ENCODE data around the gene DHRS4. TPM values are rescaled to one million over a fixed set of nuclear protein-coding genes. Genes with fewer than 3 reads are reported as not detected.
"Not testable (repeated sequence)": the region's sequence is repeated elsewhere in the genome, so short reads cannot be mapped to it uniquely, and the experiment has no call there.

The DHRS4 gene
- total RNA-seq, 8 experiments from 2014 or later, result 3.3 to 91.0 (median 12.7) TPM

- in situ Hi-C loops (cut with MboI; ENCODE audit: low pct_unique_long_range_greater_than_20kb in 2 of 9, low sequenced_read_pairs in 9 of 9, unreplicated experiment in 9 of 9); H3K4me3 ChIP-seq; ATAC-seq (replicated peaks in 6 of 8); H3K4me1 ChIP-seq (replicated peaks in 1 of 2); H3K27ac ChIP-seq: not testable (repeated sequence)
- WGBS, 10 experiments, result 0 to 79% (median 58%) methylated on average over 1 to 3 of the region's 3 CpGs; no CpG with 5 or more reads in 3 of the 10 experiments
Measured at GRCh38 chr14:23993042-23993441, 39.5 kb downstream of the DHRS4 start.

DNA sequence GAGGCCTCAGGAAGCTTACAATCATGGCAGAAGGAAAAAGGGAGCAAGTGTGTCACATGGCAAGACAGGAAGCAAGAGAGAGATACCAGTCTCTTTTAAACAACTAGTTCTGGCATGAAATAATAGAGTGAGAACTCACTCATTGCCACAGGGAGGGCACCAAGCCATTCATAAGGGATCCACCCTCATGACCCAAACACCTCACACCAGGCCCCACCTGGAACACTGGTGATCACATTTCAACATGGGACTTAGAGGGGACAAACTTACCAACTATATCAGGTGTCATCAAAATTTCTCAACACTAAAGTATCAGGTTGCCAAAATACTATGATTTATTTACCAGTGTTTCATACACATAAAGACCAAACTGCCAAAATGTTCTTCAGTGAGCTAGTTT lies 42.4 kb downstream of the DHRS4 start:
- H3K4me1 ChIP-seq (replicated peaks in 1 of 2); in situ Hi-C loops (cut with MboI; ENCODE audit: low pct_unique_long_range_greater_than_20kb in 2 of 9, low sequenced_read_pairs in 9 of 9, unreplicated experiment in 9 of 9); H3K27ac ChIP-seq; ATAC-seq (replicated peaks in 6 of 8); H3K4me3 ChIP-seq: not testable (repeated sequence)

DNA sequence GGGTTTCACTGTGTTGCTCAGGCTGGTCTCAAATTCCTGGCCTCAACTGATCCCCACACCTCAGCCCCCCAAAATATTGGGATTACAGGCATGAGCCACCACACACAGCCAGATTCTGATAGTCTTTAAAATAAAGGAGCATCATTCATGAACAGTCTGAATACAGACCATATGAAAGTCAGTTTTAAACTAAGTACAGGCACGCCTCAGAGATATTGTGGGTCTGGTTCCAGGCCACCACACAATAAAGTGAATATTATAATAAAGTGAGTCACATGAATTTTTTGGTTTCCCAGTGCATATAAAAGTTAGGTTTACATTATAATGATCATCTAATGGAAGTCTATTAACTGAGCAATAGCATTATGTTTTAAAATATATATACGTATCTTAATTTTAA lies 43.3 kb downstream of the DHRS4 start:
- H3K4me1 ChIP-seq (replicated peaks in 1 of 2); H3K27ac ChIP-seq; H3K4me3 ChIP-seq; in situ Hi-C loops (cut with MboI; ENCODE audit: low pct_unique_long_range_greater_than_20kb in 2 of 9, low sequenced_read_pairs in 9 of 9, unreplicated experiment in 9 of 9): not testable (repeated sequence)
- WGBS, 10 experiments, result no CpG with 5 or more reads among the region's 2 CpGs
- ATAC-seq (replicated peaks in 6 of 8), result peak in 2 of 8 experiments; percentile 69 to 79

DNA sequence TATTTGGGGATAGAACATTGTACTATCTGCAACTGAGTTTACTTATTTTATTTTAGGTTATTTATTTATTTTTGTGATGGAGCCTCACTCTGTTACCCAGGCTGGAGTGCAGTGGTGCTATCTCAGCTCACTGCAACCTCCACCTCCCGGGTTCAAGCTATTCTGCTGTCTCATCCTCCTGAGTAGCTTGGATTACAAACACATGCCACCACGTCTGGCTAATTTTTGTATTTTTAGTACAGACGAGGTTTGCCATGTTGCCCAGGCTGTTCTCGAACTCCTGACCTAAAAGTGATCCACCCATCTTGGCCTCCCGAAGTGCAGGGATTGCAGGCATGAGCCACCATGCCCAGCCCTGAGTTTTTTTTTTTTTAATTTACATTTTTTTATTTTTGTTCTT lies 46.1 kb downstream of the DHRS4 start:
- ATAC-seq (replicated peaks in 6 of 8); in situ Hi-C loops (cut with MboI; ENCODE audit: low pct_unique_long_range_greater_than_20kb in 2 of 9, low sequenced_read_pairs in 9 of 9, unreplicated experiment in 9 of 9); H3K27ac ChIP-seq; H3K4me1 ChIP-seq (replicated peaks in 1 of 2); H3K4me3 ChIP-seq: not testable (repeated sequence)
- WGBS, 10 experiments, result no CpG with 5 or more reads among the region's 5 CpGs

DNA sequence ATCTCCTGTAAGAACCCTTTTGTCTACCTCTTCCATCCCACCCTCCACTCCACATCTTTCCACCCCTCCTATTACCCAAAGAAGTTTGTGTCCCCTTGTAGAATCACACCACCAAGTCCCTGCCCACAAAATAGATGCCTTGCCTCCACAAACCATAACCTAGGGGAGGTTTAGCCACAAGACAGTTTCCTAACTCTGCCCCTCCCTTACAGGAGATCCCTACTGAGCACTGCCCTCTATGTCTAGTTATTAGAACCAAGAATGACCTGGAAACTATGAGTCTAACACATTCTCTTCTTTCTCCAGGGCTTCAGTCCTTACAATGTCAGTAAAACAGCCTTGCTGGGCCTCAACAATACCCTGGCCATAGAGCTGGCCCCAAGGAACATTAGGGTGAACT lies 47.5 kb downstream of the DHRS4 start:
- in situ Hi-C loops (cut with MboI; ENCODE audit: low pct_unique_long_range_greater_than_20kb in 2 of 9, low sequenced_read_pairs in 9 of 9, unreplicated experiment in 9 of 9), result not testable (repeated sequence)

GRCh38 chr14:24001679-24002078 lies 48.1 kb downstream of the DHRS4 start:
- ATAC-seq (replicated peaks in 6 of 8); in situ Hi-C loops (cut with MboI; ENCODE audit: low pct_unique_long_range_greater_than_20kb in 2 of 9, low sequenced_read_pairs in 9 of 9, unreplicated experiment in 9 of 9); H3K27ac ChIP-seq; H3K4me1 ChIP-seq (replicated peaks in 1 of 2); H3K4me3 ChIP-seq: not testable (repeated sequence)
- WGBS, 10 experiments, result no CpG with 5 or more reads among the region's 2 CpGs

More for the DNA sequence above, 47.5 kb downstream of the DHRS4 start:
- ATAC-seq (replicated peaks in 6 of 8); H3K4me1 ChIP-seq (replicated peaks in 1 of 2); H3K4me3 ChIP-seq; H3K27ac ChIP-seq: not testable (repeated sequence)

GRCh38 chr14:24006471-24006816 lies 52.9 kb downstream of the DHRS4 start:
- ATAC-seq (replicated peaks in 6 of 8), result peak in 7 of 8 experiments; percentile 42 to 66 (median 59)
- no CpG with 5 or more reads among the region's 15 CpGs for WGBS, 10 experiments
- H3K4me1 ChIP-seq (replicated peaks in 1 of 2); in situ Hi-C loops (cut with MboI; ENCODE audit: low pct_unique_long_range_greater_than_20kb in 2 of 9, low sequenced_read_pairs in 9 of 9, unreplicated experiment in 9 of 9); H3K4me3 ChIP-seq; H3K27ac ChIP-seq: not testable (repeated sequence)

- H3K4me1 ChIP-seq (replicated peaks in 1 of 2); in situ Hi-C loops (cut with MboI; ENCODE audit: low pct_unique_long_range_greater_than_20kb in 2 of 9, low sequenced_read_pairs in 9 of 9, unreplicated experiment in 9 of 9); H3K27ac ChIP-seq: not testable (repeated sequence)
- peak overlapping the region in 4 of 5 donors; percentile 15 to 30 (median 21) for H3K4me3 ChIP-seq
- ATAC-seq (replicated peaks in 6 of 8), result peak; percentile 78 to 97 (median 93)
- no CpG with 5 or more reads among the region's 62 CpGs for WGBS, 10 experiments
Measured at GRCh38 chr14:24006817-24007652, 53.5 kb downstream of the DHRS4 start.

GRCh38 chr14:24011051-24011450 lies 57.5 kb downstream of the DHRS4 start:
- Histone ChIP-seq H3K4me3 (no peak overlapping the region), H3K27ac (no peak overlapping the region), H3K4me1 (replicated peaks in 1 of 2) (peaks cover 2 to 9% of the 10 kb centered on the region in 2 donors)
- ATAC-seq (replicated peaks in 6 of 8), result no peak
- 8 to 70% (median 57%) methylated on average over 1 to 2 of the region's 2 CpGs; no CpG with 5 or more reads in 1 of the 10 experiments for WGBS, 10 experiments
- in situ Hi-C loops (cut with MboI; ENCODE audit: low pct_unique_long_range_greater_than_20kb in 2 of 9, low sequenced_read_pairs in 9 of 9, unreplicated experiment in 9 of 9), result no loop called here

GRCh38 chr14:24012726-24013273 lies 59.2 kb downstream of the DHRS4 start:
- ATAC-seq (replicated peaks in 6 of 8); H3K4me1 ChIP-seq (replicated peaks in 1 of 2); in situ Hi-C loops (cut with MboI; ENCODE audit: low pct_unique_long_range_greater_than_20kb in 2 of 9, low sequenced_read_pairs in 9 of 9, unreplicated experiment in 9 of 9); H3K27ac ChIP-seq; H3K4me3 ChIP-seq: not testable (repeated sequence)
- 25 to 75% (median 44%) methylated on average over 1 to 4 of the region's 4 CpGs; no CpG with 5 or more reads in 2 of the 10 experiments for WGBS, 10 experiments

DNA sequence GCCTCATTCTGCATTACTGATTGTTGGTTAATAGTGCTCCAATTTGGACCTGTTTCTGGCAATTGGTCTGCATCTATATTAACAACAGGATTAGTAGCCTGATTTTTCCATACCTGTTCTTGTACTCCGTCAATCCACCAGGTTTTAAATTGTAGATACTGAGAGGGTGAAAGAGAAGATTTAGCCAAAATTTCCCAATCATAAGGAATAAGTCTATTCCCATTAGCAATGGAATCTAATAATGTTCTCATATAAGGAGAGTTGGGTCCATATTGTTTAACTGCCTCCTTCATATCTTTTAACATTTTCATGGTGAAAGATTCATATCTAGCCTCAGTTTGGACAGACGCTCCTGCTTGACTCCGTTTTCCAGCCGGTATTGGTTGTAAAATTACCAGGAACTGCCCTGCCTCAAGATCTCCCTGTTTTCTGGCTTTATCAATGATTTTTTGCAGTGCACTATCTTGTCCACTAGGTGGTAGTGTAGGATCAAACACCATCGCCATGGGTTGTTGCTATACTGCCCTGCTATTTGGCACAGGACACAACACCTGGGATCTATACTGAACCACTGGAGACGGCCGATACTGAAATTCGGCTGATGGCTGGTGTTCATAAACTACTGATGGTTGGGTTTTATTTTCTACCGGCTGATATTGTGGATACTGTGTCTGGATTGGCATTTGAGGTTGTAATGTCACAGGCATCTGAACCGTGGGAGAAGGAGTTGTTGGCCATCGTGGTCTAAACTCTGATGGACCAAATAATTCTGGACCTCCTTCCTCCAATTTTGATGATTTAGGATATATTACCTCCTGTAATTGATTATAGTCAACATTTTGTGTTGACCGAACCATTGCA lies 60.3 kb downstream of the DHRS4 start:
- Histone ChIP-seq H3K4me3 (no peak overlapping the region), H3K4me1 (replicated peaks in 1 of 2) (peaks cover 2 to 9% of the 10 kb centered on the region in 2 donors), H3K27ac (no peak overlapping the region)
- peak in 7 of 8 experiments; percentile 45 to 83 (median 74) for ATAC-seq (replicated peaks in 6 of 8)
- WGBS, 10 experiments, result 2 to 90% (median 25%) methylated on average over 1 to 9 of the region's 12 CpGs; no CpG with 5 or more reads in 1 of the 10 experiments
- in situ Hi-C loops (cut with MboI; ENCODE audit: low pct_unique_long_range_greater_than_20kb in 2 of 9, low sequenced_read_pairs in 9 of 9, unreplicated experiment in 9 of 9), result no loop called here

DNA sequence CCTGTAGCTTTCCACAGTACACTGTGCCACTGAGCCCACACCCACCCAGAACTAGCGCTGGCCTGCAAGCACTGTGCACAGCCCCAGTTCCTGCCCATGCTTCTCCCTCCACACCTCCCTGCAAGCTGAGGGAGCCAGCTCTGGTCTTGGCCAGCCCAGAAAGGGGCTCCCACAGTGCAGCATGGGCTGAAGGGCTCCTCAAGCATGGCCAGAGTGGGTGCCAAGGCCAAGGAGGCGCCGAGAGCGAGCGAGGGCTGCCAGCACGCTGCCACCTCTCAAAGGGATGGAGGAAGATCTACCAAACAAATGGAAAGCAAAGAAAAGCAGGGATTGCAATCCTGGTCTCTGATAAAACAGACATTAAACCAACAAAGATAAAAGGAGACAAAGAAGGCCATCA lies 62.2 kb downstream of the DHRS4 start:
- WGBS, 10 experiments, result 87 to 100% methylated on average over 1 to 3 of the region's 6 CpGs; no CpG with 5 or more reads in 8 of the 10 experiments
- in situ Hi-C loops (cut with MboI; ENCODE audit: low pct_unique_long_range_greater_than_20kb in 2 of 9, low sequenced_read_pairs in 9 of 9, unreplicated experiment in 9 of 9); H3K4me1 ChIP-seq (replicated peaks in 1 of 2); ATAC-seq (replicated peaks in 6 of 8); H3K27ac ChIP-seq; H3K4me3 ChIP-seq: not testable (repeated sequence)

All from motor neuron (in vitro differentiated cells).